ENCODE measurements around the gene AKAP6.

AKAP6 gene

DNA sequence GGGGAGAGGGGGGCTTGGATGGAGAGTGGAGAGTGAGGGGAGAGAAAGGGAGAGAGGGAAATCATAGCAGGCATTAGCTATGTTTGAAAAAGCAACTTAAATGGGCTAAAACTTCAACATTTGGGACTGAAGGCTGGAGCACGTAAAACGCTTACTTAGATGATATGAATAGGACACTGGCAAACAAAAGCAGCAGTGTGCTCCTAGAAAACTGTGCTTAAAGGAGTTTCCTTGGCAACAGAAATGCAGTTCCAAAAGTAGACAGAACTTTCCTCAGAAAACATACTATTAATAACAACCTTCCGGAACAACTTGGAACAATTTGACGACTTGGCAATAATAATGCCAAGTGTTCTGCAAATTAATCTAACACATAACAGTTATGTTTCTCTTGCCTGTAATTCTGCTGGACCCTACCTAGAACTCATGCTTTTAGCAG is 374.1 kb downstream of the AKAP6 start:
- Mint-ChIP-seq H3K4me3 (no peak overlapping the region), H3K27ac (peak overlapping the region; percentile 86), H3K4me1 (peaks cover 20% of the 10 kb centered on the region), H3K36me3 (peaks cover 8% of the 10 kb centered on the region), H3K27me3 (no peaks in the 10 kb centered on the region), H3K9me3 (peaks cover 6% of the 10 kb centered on the region)
- ATAC-seq, result no peak

DNA sequence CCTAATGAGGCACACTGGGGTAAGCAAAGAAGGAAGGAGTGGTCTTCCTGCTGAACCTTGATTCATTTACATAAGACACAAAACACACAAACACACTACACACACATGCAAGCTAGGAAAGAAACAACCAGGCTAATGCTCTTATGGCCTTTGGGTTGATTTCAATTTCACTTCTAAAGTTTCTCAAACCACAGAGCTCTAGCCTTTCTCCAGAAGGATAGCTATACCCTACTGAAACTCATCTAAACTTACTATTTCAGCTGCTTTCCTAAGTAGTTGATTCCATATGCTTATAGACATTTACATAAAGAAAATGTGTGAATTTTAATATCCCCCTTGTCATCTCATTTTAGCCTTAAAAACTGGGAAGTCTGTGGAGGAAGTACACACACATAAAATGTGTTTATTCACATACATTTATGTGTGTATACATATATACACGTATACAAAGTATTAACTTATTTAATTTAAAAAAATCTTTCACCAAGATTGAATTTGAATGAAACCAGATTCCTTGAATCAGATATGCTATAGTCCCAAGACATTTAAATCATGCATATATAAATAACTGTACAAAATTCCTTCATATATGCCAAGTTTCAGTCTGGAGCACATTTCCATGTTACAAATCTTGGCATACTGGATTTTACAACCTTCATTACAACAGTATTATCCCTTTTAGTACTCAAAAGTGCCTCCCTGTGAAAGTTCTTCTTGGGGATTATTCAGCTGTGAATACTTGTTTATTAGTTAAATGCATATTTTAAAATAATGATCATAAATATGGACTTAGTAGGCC is 377.8 kb downstream of the AKAP6 start:
- Mint-ChIP-seq H3K27ac (no peak overlapping the region), H3K36me3 (peaks cover 8% of the 10 kb centered on the region), H3K4me3 (no peak overlapping the region), H3K27me3 (no peaks in the 10 kb centered on the region), H3K4me1 (peaks cover 20% of the 10 kb centered on the region), H3K9me3 (peaks cover 6% of the 10 kb centered on the region)
- no peak for ATAC-seq

DNA sequence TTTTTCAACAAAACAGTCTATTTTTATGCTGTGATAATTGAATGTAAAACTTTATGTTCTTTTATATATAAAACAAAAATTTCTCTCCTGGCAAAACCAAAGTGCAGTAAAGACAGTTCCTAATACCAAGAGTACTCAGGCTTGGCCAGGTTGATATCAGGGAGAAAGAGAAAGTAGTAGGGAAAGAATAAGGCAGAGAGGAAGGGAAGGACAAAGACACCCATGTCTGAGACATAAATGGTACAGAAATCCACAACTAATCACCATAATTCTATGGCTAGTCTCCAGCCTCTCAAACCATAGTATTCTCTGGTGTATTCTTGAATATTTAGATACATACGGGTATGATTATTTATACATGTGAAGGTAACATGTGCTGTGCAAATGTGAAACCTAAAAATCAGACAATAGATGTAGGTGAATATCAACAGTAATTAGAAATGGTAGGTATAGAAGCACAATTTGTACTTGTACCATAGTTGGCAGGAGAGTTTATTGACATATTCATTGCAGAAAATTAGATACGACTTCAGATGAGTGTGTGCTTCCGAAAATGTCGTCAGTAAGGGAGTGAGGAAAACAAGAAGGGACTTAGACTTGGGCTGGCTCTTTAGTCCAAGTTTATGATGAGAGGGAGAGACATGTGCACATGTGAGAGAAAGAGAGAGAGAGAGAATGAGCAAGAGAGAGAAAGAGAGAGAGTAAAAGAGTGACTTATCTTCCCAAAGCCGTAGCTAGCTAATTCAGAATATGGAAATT is 378.8 kb downstream of the AKAP6 start:
- no peak overlapping the region for H3K27ac Mint-ChIP-seq
- peaks cover 5% of the 10 kb centered on the region for H3K9me3 Mint-ChIP-seq
- peaks cover 3% of the 10 kb centered on the region for H3K36me3 Mint-ChIP-seq
- H3K27me3 Mint-ChIP-seq, result no peaks in the 10 kb centered on the region
- ATAC-seq, result no peak
- H3K4me1 Mint-ChIP-seq, result peaks cover 15% of the 10 kb centered on the region
- no peak overlapping the region for H3K4me3 Mint-ChIP-seq

DNA sequence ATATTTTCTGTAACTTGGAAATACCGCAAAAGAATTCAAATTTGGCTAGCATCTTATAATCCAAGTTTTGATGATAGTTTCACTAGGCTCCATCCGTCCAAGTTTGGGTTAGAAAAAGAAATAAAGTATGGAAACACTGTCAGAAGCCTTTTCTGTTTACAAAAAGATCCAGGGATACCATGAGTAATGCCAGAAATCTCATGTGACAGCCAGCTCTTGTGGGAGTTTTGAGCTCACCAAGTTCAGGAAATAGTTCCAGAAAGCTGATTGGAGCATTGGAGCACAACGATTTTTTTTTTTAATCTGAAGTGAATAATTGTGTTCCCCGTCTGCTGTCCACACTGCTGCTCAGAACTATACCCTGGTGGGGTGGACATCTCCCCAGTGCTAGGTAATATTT is 379.9 kb downstream of the AKAP6 start:
- Mint-ChIP-seq H3K4me3 (no peak overlapping the region), H3K27me3 (no peaks in the 10 kb centered on the region), H3K4me1 (peaks cover 7% of the 10 kb centered on the region), H3K27ac (no peak overlapping the region), H3K9me3 (peaks cover 3% of the 10 kb centered on the region), H3K36me3 (no peaks in the 10 kb centered on the region)
- ATAC-seq, result no peak

DNA sequence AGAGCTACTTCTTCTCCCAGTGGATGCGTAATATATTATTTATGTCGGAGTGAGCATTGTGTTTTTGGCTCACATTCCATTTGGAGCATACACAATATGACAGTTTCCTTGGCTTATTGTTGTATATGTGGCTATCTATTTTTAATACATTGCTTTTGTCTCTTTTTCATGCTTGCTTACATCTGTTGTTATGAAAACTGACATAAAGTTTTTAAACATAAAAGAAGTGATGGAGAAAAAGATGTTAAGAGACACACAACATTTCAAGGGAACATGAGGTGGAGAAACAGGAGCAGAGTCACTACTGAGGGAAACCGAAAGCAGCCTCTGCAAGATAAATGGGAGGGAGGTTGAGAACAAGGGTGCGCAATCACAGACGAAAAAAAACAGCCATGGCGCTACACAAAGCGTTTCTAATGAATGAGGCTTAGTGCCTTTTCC is 381.2 kb downstream of the AKAP6 start:
- no peaks in the 10 kb centered on the region for H3K27me3 Mint-ChIP-seq
- no peak overlapping the region for H3K4me3 Mint-ChIP-seq
- H3K4me1 Mint-ChIP-seq, result peaks cover 7% of the 10 kb centered on the region
- no peak for ATAC-seq
- peaks cover 2% of the 10 kb centered on the region for H3K9me3 Mint-ChIP-seq
- no peak overlapping the region for H3K27ac Mint-ChIP-seq
- H3K36me3 Mint-ChIP-seq, result no peaks in the 10 kb centered on the region

DNA sequence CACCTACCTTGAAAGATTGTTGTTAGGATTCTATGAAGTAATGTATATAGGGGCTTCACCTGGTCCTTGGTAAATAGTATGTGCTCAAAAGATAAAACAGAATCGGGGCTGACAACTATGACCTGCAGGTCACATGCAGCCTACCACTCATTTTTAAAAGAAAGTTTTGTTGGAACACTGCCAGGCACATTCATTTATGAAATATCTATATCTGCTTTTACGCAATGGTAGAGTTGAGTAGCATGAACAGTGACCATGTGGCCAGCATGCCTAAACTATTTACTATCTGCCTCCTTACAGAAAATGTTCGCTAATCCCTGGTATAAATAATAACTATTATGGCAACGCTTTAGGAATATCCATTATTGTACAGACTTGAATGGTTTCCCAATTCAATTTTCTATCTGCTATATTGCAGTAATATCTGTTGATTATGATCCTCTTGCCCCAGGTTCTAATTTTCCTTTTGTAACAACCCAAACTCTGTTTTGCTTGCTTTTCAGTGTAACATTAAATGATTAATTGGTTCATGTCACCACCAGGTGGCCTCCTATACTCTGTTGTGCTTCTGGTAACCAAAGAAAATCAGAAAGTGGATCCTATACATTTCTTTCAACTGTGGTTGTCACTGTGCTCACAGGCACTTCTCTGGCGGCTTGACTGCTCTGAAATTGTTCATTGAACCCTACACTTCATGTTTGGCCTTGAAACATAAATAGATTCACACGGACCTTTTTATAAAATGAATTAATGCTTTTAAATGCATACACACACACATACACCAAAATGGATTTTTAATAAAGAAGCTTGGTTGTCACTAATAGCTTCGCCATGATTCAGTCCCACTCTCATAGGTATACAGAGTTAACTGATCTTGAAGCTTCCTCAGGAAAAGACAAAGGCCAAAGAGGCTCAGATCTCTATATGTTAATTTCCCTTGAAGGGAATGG is 381.9 kb downstream of the AKAP6 start:
- H3K4me1 Mint-ChIP-seq, result peaks cover 7% of the 10 kb centered on the region
- no peaks in the 10 kb centered on the region for H3K36me3 Mint-ChIP-seq
- no peaks in the 10 kb centered on the region for H3K9me3 Mint-ChIP-seq
- H3K27me3 Mint-ChIP-seq, result no peaks in the 10 kb centered on the region
- H3K4me3 Mint-ChIP-seq, result no peak overlapping the region
- no peak for ATAC-seq
- no peak overlapping the region for H3K27ac Mint-ChIP-seq

DNA sequence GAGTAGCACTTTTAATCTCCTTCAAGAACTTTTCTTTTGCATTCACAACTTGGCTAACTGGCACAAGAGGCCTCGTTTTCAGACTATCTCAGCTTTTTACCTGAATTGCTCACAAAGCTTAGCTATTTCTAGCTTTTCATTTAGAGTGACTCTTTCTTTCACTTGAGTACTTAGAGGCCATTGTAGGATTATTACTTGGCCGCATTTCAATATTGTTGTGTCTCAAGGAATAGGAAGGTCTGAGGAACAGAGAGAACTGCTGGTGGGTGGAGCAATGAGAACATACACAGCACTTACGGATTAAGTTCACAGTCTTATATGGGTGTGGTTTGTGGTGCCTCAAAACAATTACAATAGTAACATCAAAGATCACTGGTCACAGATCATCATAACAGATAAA is 384.8 kb downstream of the AKAP6 start:
- no peak overlapping the region for H3K4me3 Mint-ChIP-seq
- no peak overlapping the region for H3K27ac Mint-ChIP-seq
- H3K4me1 Mint-ChIP-seq, result no peaks in the 10 kb centered on the region
- H3K27me3 Mint-ChIP-seq, result no peaks in the 10 kb centered on the region
- no peaks in the 10 kb centered on the region for H3K36me3 Mint-ChIP-seq
- no peaks in the 10 kb centered on the region for H3K9me3 Mint-ChIP-seq
- ATAC-seq, result no peak

DNA sequence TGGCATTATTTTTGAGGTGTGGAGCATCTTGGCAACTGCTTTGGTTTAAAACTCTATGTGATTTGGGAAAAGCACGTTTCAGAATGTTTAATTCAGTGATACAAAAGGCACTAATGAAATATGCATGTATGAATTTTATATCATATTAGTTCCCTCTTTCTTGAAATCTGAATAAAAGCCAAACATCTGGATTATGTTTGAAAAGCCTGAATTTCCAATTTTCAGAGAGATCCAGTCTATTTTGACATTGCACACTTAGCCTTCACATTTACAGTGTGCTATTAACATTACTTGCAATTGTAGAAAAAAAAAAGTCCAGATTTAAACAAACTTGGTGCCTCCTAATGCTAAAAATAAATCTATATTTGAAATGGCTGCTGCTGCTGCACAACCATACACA is 390.5 kb downstream of the AKAP6 start:
- Mint-ChIP-seq H3K4me3 (no peak overlapping the region), H3K27ac (no peak overlapping the region), H3K27me3 (no peaks in the 10 kb centered on the region), H3K36me3 (no peaks in the 10 kb centered on the region), H3K9me3 (no peaks in the 10 kb centered on the region), H3K4me1 (no peaks in the 10 kb centered on the region)
- ATAC-seq, result no peak

DNA sequence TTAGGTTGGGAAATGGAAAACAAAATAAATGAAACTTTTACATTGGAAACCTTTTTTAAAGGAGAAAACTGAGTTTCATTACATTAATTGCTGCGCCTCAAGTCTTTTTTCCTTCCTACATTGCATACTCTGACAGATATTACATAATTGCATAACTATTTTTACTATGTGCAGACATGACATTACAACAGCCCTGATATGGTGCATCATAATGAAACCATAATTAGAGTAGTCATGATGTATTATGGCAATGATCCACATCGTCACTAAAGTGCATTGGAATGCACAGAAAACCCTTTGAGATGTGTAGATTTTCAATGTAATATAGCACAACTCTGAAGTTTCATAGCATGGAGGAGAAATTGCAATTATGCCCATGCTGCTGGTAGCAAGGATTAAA is 391.8 kb downstream of the AKAP6 start:
- ATAC-seq, result no peak
- no peaks in the 10 kb centered on the region for H3K9me3 Mint-ChIP-seq
- no peaks in the 10 kb centered on the region for H3K27me3 Mint-ChIP-seq
- no peak overlapping the region for H3K27ac Mint-ChIP-seq
- H3K4me3 Mint-ChIP-seq, result no peak overlapping the region
- H3K4me1 Mint-ChIP-seq, result no peaks in the 10 kb centered on the region
- no peaks in the 10 kb centered on the region for H3K36me3 Mint-ChIP-seq

DNA sequence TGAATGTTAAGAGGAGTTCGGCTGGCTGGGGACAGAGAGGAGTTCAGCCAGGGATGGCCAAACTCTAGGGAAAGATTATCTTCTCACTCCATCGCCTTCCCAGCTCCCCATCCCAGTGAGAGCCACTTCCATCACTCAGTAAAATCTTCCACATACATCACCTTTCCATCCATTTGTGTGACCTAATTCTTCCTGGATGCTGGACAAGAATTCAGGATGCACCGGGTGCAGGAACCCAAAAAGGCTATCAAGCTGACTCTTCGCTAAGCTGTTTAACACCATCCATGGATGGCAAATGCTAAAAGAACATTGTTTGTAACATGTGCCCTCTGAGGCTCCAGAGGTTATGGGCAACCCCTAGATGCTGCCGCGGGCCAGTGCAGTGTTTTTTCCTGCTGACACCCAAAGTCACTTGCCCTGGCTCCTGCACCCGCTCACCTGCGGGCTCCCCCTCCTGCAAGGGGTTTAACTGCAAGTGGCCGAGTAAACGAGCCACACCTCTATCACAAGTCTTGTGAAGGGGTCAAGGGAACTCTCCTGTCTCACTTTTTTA is 393.6 kb downstream of the AKAP6 start:
- no peaks in the 10 kb centered on the region for H3K4me1 Mint-ChIP-seq
- H3K27ac Mint-ChIP-seq, result no peak overlapping the region
- no peak overlapping the region for H3K4me3 Mint-ChIP-seq

DNA sequence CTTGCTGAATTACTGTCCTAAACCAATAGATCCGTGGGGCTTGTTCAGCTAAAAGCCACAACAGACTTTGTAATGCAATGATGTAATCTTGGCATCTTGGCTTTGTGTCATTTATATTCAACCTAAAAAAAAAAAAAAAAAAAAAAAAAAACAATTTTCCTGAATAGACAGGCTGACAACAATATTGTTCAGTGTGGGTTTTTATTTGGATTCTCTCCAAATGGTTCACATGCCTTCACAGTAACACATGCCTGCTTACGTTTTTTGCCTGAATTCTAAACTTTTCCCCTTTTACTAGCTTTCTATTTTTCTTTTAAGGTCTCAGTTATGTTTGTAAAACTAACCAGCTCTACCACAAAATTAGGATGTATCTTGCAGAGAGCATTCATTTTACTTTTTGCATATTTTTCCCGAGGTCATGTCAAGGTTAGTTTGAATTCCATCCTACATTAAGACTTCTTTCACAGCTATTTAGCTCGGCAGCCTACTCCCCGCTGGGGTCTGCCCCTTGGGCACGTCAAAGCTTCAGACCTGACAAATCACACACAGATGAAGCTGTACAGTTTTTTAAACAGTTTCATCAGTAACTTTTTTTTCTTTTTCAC is 395.9 kb downstream of the AKAP6 start:
- no peaks in the 10 kb centered on the region for H3K27me3 Mint-ChIP-seq
- H3K9me3 Mint-ChIP-seq, result no peaks in the 10 kb centered on the region
- no peak overlapping the region for H3K4me3 Mint-ChIP-seq
- no peak overlapping the region for H3K27ac Mint-ChIP-seq
- no peaks in the 10 kb centered on the region for H3K36me3 Mint-ChIP-seq
- ATAC-seq, result no peak
- no peaks in the 10 kb centered on the region for H3K4me1 Mint-ChIP-seq

More for the DNA sequence above, 393.6 kb downstream of the AKAP6 start:
- ATAC-seq, result no peak
- Mint-ChIP-seq H3K27me3 (no peaks in the 10 kb centered on the region), H3K36me3 (no peaks in the 10 kb centered on the region), H3K9me3 (no peaks in the 10 kb centered on the region)

DNA sequence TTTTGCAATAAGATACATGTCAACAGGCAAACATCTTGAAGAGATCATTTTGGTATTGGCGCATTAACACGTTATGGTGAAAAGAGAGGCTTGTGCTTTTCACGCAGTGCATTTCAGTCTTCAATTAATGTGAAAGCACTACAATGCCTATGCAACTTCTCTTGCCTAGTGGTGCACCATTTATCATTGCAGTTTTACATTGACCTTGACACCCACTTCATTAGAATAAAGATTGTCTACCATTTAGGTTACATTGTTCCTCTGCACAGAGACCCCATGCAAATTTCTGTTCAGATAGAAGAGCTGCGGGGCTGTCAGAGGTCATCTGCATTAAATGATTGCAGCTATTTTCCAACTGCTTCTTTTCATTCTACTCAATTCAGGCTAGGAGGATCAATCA is 397.4 kb downstream of the AKAP6 start:
- ATAC-seq, result no peak
- no peaks in the 10 kb centered on the region for H3K27me3 Mint-ChIP-seq
- no peaks in the 10 kb centered on the region for H3K36me3 Mint-ChIP-seq
- no peaks in the 10 kb centered on the region for H3K9me3 Mint-ChIP-seq
- H3K27ac Mint-ChIP-seq, result no peak overlapping the region
- H3K4me3 Mint-ChIP-seq, result no peak overlapping the region
- no peaks in the 10 kb centered on the region for H3K4me1 Mint-ChIP-seq

DNA sequence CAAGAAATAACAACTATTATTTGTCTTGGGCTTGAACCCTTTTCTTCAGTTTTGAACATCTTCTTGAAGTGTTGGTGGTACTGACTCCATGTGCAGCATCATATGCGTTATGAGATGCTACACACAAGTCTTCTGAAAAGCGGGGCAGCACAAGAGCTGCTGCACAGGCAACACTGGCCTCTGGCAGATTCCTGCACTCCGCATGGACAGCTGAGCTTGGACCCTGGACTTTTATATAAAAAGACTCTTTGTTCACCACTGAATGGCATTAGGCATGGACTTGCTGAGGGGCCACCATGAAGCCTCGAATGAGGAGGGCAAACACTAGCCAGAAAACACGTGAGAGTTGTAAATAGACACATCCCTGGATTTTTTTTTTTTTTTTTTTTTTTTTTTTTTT is 398.7 kb downstream of the AKAP6 start:
- no peaks in the 10 kb centered on the region for H3K27me3 Mint-ChIP-seq
- H3K4me1 Mint-ChIP-seq, result no peaks in the 10 kb centered on the region
- no peak for ATAC-seq
- H3K27ac Mint-ChIP-seq, result no peak overlapping the region
- no peak overlapping the region for H3K4me3 Mint-ChIP-seq
- no peaks in the 10 kb centered on the region for H3K36me3 Mint-ChIP-seq
- H3K9me3 Mint-ChIP-seq, result no peaks in the 10 kb centered on the region

DNA sequence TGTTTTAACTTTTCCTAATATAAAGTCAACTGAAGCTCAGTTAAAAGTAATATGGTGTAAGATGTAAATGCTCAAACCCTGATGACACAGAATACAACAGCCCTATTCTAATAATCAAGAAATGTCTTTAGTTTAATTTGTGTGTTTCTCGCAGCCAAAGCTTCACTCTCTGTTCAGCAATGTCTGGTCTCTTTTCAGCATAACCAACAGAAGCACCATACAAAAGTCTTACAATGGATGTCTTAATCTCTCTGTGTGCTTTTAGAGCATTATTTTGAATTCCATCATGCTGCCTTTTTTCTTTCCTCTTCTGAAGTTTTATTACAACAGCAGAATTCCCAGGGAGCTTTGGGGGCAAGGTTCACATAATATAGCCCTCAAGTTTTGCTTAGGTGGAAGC is 399.4 kb downstream of the AKAP6 start:
- Mint-ChIP-seq H3K36me3 (no peaks in the 10 kb centered on the region), H3K4me3 (no peak overlapping the region), H3K27ac (no peak overlapping the region), H3K4me1 (no peaks in the 10 kb centered on the region), H3K27me3 (no peaks in the 10 kb centered on the region), H3K9me3 (no peaks in the 10 kb centered on the region)
- ATAC-seq, result no peak
